GM19328 (cell line): ENCODE data around the gene ADCY10.
"Not testable (repeated sequence)": the region's sequence is repeated elsewhere in the genome, so short reads cannot be mapped to it uniquely, and the experiment has no call there.

Experiments
- ATAC-seq: cut with Tn5 transposase; IDR thresholded peaks from one replicate; pipeline ENCODE4 v1.9.1; 2021; ENCODE audit warnings: mild to moderate bottlenecking, moderate library complexity; ENCODE audit not compliant: unreplicated experiment

Gene ADCY10

DNA sequence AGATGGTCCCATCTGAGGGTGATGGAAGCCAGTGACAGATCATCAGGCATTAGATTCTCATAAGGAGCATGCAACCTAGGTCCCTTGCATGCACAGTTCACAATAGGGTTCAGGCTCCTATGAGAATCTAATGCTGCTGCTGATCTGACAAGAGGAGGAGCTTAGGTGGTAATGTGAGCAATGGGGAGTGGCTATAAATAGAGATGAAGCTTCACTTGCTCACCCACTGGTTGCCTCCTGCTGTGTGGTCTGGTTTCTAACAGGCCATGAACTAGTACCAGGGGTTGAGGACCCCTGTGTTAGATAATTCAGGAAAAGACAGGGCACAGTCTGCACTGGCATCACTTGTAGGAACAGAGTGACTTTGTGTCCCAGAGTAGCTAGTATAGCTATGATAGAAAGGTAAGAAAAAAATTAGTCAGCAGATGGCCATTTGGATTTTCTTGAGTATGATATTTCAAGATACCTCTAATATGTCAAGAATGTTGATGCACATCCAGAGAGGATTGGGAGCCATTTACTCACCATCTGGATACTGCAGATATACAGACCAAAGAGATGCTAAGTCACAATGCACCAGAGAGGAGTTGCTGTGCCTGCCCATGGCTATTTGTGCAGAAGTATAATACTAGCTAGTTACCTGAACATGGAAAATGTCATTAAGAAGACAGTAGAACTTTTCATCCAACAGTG is 53.6 kb downstream of the ADCY10 start:
- no peak for ATAC-seq

DNA sequence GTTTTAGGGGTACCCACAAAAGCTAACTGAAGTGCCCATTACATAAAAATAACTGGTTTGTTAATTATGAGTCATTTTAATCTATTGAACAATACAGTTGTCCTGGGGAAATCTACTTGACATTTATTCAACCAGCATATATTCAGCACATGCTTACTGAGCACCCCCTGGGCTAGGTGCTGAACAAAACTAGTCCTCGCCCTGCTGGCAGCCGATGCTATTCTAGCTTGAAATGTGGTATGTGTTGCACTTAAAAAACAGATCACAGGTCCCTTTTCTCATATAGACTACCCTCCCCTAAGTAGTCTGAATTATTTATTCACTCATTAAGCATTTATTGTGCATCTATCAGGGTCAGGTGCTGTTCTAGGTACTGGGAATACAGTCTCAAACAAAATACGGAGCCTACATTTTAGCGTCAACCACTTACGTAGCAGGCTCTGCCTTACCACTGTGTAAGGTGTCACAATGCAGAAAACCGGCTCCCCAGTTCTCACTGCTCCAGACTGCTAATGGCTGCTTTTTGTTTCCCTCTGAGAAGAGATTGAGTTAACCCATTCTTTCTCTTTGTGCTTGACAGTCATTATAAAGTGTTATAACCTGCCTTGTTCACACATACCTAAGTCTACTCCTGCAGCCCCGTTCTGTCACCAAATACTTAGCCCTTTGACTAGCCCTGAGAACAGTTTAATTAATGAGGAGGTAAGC is 57.1 kb downstream of the ADCY10 start:
- ATAC-seq, result no peak

DNA sequence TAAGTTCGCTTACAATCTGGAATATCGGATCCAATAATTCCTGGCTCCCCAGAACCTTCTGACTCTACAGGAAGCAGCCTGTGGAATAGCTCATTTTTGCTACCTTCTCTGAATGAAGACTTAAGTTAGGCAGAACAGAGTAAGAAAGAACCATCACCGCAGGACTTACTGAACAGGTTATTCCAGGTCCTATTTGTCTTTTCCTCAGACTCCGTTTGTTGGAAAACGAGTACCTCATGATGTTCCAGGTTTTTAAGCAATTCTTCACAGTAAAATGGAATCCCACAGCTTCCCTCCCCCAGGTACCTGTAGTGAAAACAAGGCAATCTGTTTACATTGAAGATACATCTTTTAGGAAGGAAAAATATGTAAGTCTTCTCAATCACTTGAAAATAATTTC is 59.8 kb downstream of the ADCY10 start:
- no peak for ATAC-seq

DNA sequence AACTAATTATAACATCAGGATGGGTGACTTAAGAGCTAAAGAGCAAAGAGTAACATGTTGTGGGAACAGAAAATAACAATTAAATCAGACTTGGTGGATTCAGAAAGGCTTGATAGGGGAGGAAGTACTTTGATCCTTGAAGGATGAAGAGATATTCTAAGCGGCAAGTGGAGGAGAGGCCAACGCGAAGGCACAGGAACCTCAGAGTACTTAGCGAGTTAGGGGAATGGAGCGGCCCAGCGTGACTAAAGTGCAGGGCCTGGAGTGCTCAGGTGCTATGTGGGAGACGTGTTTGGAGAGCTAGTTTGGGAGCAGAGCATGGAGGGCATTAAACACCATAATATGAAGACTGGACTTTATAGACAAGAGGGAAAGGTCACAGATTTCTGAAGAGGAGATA is 64.3 kb downstream of the ADCY10 start:
- no peak for ATAC-seq

DNA sequence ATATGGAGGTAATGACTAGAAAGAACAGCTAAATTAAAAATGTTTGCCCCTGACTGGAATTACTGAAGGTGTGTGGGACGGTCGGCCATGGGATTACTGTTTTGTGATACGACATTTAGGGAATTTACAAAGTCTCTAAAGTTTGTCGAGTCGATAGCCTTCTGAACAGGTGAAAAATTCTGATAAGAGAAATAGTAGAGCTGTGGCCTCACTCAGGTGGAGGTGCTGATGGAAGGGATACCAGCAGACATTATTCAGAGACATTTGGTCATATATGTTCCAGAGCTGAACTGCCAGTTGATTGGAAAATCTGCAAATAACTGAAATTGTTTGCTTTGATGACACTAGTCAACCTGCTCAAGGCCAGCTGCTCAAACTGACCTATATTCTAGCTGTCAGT is 71.1 kb downstream of the ADCY10 start:
- ATAC-seq, result no peak

DNA sequence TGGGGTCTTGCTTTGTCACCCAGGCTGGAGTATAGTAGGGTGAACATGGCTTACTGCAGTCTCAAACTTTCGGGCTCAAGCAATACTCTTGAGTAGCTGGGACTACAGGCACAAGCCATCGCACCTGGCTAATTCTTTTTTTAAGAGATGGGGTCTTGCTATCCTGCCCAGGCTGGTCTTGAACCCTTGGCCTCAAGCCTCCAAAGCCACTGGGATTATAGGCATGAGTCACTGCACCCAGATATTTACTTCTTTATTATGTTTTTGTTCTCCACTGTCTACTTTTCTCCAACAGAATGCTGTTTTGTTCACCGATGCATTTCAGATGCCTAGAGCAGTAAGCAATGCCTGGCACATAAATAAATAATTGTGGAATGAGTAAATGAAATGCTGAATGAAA is 72.4 kb downstream of the ADCY10 start:
- no peak for ATAC-seq

DNA sequence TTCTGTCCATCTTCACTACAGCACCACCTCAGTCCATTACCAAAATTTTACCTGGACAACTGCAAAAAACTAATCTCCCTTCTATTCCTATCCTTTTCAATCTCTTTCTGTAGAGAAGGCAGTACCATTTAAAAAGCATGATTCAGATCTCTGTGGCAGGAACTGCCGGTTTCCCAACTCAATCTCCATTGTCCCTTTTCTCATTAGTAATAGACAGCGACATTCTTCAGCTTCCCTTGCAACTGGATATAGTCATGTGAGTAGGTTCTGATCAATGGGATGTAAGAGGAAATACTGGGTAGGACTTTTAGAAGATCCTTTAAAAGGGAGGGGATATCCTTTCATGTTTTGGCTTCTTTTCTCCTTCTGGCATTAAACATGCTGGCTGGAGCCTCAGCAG is 74.9 kb downstream of the ADCY10 start:
- ATAC-seq, result no peak

DNA sequence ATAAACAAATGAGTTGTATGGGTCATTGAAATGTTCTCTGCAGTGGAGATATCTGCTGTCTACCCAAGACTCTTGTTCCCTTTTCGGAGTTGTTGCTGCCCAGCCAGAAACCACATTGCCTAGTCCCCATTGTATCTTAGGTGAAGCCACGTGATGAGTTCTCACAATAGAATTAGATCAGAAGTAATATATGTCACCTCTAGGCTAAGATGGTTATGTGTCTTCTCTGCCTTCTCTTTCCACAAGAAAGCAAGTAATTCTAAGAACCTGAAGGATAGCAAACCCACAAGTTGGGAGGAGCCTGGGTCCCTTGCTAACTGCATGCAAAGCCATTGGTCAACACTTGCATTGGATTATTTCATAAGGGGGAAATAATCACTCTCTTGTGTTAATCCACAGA is 76.6 kb downstream of the ADCY10 start:
- no peak for ATAC-seq

DNA sequence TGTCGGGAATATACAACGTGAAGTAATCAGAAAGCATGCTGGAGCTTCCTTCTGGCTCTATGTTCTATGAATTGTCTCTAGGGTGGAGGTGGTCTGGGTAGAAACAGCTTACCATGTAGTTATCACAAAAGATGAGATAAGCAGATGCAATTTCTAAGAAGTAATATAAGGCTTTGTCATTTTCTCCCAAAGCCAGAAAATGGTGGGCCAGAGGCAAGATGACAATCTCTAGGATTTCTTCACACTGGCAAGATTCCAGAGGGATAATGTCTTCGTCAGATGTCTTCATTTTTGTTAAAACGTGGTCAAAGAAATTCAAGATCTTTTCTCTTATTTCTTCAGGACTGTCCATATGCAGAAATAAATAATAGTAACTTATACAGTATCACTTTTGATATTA is 77.7 kb downstream of the ADCY10 start:
- no peak for ATAC-seq

DNA sequence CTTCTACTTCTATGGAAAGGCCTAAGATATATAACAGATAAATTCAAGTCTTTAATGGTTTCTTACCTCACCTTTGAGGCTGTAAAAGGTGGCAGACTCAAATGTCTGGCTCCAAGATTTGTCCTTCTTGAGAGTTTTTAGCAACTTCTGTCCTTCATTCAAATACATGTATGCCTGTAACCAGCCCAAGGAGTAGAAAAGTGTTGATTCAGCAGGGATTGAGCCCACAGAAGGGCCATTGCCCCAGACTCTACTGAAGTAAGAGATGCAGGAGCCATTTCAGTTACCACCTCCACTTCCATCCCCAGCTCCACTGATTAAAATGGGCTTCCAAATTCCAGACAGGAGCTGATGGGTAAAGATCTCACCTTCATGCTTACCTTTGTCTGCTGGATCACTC is 80.0 kb downstream of the ADCY10 start:
- ATAC-seq, result no peak

DNA sequence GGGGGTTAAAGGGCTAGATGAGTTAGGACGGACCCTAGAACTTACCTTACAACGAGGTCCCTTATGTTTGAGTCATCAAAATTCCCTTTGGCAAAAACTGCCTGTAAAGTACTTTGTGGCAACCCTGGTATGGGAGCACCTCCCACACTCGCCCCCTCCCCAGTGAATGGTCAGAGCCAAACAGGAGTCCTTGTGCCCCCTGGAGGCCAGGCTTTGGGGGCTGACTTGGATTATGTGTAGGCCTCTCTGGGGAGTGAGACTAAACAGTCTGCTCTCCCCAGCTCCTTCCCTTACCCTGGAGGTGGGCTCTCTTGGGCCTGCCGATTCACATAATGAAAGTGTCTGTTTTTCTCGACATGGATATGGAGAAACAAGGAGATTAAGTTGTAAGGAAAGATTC is 81.2 kb downstream of the ADCY10 start:
- ATAC-seq, result no peak

DNA sequence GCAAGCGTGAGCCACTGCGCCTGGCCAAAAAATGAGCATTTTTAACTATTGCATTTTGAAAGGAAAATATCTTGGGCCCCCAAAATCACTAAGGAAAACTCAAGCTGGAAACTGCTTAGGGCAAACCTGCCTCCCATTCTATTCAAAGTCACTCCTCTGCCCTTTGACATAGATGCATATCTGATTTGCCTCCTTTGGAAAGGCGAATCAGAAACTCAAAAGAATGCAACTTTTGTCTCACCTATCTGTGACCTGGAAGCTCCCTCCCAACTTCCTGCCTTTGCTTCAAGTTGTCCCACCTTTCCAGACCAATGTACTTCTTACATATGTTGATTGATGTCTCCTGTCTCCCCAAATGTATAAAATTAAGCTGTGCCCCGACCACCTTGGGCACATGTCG is 83.3 kb downstream of the ADCY10 start:
- not testable (repeated sequence) for ATAC-seq

DNA sequence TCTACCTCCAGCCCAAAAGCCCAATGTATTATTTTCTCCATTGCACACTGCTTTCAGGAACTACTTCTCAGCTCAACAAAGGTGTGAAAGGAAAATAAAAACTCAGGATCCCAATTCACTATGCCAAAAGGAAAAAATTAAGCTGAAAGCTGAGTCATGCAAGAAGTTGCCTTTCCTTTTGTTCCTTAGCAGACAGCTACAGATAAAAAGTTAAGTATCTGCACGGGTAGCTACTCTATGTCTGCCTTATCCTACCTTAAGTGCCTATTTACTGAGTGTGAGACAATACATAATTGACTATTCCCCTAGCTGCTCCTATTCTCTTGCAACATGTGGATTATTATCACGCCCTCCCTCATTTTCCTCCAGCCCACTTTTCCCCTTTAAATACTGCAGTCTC is 84.1 kb downstream of the ADCY10 start:
- no peak for ATAC-seq

DNA sequence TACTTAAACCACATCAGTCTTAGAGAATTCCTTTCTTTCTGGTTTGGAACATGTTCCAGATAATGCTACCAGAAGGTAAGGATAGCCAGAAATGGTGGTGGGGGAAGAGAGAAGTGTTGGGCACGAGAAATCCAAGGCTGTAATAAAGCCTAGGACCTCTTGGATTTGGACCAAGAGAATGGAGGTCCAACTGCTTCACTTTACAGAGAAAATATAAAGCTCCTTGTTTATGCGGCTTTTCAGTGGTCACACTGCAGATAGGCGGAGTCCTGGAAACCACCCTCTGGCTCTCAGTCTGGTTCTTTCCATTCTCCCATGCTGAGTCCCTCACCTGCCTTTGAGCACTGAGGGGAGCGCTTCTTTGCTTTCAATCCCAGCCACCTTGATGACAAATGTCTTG is 87.8 kb downstream of the ADCY10 start:
- ATAC-seq, result no peak

DNA sequence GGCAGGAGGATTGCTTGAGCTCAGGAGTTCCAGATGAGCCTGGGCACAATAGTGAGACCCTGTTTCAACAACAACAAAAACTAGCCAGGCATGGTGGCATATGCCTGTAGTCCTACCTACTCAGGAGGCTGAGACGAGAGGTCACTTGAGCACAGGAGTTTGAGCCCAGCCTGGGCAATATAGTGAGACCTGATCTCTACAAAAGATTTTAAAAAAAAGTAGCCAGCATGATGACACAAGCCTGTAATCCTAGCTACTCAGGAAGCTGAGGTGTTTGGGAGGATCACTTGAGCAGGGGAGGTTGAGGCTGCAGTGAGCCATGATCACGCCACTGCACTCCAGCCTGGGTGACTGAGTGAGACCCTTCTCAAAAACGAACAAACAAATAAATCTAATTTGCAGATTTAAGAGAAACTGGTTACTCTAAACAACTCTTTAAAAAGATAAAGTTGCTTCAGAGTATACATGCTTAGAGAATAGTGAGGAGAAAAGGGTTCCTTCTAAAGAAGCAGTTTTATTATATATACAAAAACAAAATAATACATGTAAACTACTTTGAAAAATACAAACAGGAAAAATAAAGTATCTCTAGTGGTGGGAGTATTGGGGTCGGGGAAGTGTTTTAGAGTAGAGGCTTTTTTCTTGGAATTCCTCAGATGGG is 88.4 kb downstream of the ADCY10 start:
- no peak for ATAC-seq

DNA sequence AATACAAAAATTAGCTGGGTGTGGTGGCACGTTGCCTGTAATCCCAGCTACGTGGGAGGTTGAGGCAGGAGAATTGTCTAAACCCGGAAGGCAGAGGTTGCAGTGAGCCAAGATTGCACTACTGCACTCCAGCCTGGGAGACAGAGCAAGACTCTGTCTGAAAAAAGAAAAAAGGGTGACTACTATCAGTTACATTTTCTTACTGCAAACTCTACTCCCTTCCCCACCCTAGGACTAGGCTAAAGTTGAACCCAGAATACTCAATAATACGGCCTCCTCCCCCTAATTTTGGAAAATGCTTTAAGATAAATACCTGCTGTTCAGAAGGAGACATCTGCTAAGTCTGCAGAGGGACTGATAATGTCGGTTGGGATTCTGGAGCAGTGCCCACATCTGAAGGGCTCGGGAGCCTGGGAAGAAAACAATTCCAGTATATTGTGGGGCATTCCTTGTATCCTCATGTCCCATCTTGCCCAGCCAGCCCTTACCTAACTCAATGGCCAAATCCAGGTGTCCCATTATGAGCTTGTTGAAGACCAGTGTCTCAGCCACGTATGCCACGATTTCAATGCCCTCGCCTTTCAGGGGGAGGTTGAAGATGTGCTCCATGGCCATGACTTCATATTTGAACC is 89.7 kb downstream of the ADCY10 start:
- ATAC-seq, result no peak

DNA sequence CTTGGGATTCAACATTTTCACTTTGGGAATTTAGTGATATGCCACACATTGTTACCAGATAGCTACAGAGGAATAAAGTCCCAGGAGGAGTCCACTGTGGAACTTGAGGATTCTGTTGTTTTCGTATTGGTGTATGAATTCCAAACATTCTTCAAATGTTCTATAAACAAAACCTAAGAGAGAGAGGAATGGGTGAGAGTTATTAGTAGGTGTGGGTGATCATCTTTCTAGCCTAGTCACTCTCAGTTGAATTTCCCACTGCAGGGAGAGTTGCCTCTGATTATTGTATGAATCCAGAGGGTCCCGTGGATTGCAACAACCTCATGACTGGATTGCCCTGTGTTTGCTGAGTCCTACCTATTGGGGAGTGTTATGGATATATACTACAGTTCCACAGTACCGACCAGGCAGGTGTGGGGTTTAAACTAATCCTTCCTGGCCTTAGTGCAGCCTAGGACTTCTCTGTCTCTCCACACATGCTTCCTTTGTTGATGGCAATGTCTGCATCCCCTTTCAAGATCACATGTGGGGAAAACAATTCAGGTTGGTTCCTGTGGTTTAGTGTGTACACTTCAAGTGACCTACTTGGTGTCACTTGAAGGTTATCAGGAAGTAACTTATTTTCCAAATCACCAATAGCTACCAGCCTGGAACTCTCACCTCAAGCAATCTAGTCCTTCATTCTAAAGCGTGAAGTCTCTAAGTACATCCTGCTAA is 91.8 kb downstream of the ADCY10 start:
- no peak for ATAC-seq

DNA sequence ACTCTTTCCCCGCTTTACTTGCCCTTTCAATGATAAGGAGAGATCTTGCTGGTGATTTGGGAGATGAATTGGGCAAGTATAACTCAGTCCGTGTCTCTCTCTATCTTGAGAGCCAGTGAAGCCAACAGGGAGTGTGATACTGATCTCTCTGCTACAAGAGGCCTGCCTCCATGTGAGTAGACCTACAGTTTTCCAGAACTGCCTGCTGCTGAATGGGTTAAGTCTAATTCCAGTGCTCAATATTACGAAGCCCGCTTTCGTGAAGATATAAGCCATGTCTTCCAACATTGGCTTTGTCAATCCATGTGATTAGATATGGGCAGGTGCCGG is 92.6 kb downstream of the ADCY10 start:
- ATAC-seq, result no peak

DNA sequence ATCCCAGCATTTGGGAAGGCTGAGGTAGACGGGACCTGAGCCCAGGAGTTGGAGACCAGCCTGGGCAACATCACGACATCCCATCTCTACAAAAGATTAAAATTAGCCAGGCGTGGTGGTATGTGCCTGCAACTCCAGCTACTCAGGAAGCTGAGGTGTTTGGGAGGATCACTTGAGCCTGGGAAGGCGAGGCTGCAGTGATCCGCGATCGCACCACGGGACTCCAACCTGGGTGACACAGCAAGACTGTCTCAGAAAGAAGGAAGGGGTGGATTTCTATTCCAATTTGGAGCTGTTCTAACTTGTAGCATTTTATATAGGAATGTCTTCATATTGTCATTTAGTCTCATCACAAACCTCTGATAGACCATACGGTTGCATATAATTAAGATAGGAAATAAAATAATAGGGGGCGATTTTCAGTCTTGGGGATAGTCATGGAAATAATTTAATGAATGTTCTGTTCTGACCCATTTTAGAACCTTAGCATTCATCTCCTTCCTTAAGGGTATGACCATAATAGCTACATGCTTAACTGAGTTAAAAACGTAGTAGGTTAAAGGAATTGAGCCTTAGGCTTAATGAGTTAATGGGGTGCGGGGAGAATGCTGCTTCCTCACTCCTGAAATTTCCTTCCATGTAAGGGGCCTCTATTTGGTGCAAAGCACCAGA is 93.1 kb downstream of the ADCY10 start:
- no peak for ATAC-seq

DNA sequence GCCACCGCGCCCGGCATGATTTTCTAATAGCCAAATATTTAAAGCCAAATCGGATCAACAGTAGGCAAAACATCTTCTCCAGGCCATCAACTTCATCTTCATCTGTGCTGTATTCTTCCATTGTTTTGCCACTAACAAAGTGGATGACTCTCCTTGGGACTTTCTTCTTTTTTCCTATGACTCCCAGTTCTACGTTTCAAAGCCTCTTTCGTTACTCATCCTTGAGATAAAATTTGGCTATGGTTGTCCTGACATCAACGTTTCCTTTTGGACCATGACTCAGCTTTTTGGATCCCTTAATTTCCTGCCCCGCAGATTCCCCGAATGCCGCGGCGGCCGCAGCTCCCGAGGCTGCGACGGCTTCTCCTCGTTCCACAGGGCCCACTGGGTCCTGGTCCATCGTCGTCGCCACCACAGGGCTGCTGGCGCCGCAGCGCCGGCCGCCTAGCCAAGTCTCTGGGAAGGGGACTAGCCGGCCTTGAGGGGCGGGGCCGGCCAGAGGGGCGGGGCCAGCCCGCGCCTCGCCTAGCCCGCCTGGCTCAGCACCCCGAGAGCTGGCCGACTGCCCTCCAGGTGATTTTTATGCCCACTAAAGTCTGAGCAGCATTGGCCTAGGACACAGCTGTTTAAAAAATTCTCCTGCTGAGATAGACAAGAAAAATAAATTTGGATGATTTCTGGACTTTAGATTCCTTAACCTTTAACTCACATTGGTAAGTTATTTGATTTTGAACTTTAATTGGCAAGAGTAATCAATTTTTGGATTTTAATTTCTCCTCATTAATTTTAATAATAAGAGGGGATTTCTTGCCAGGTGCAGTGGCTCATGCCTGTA is 93.9 kb downstream of the ADCY10 start:
- ATAC-seq, result peak; percentile 57
